Duodenal mucosa (tissue), 2 donors: ENCODE measurements around the gene DCAF10.

Experiments
- H3K27ac ChIP-seq: one replicate; pipeline ENCODE4 v1.7.0; 2013; ENCODE audit warnings: low read depth, low read length
- H3K27me3 ChIP-seq, 2 donors: one replicate each; pipeline ENCODE4 v1.7.0; 2013; ENCODE audit warnings: low read length in 2 of 2, control low read depth in 1 of 2; ENCODE audit not compliant: insufficient read depth in 2 of 2, control insufficient read depth in 1 of 2
- H3K36me3 ChIP-seq, 2 donors: one replicate each; pipeline ENCODE4 v1.7.0; 2013; ENCODE audit warnings: low read length in 2 of 2, control low read depth in 1 of 2; ENCODE audit not compliant: insufficient read depth in 2 of 2, control insufficient read depth in 1 of 2
- H3K4me1 ChIP-seq, 2 donors: one replicate each; pipeline ENCODE4 v1.7.0; 2013; ENCODE audit warnings: low read length in 2 of 2, control low read depth in 1 of 2; ENCODE audit not compliant: insufficient read depth in 2 of 2, control insufficient read depth in 1 of 2
- H3K4me3 ChIP-seq, 2 donors: one replicate each; pipeline ENCODE4 v1.7.0; 2013; ENCODE audit warnings: low read length in 2 of 2, low read depth in 1 of 2
- H3K9ac ChIP-seq, 2 donors: one replicate each; pipeline ENCODE4 v1.7.0; 2013; ENCODE audit warnings: low read length in 2 of 2, low read depth in 1 of 2
- H3K9me3 ChIP-seq, 2 donors: one replicate each; pipeline ENCODE4 v1.7.0; 2013; ENCODE audit warnings: low read length in 2 of 2, control low read depth in 1 of 2; ENCODE audit not compliant: control insufficient read depth in 1 of 2

DCAF10 gene

GRCh38 chr9:37892063-37892462 is 91.5 kb downstream of the DCAF10 start:
- peaks cover 21 to 49% of the 10 kb centered on the region in 2 donors for H3K36me3 ChIP-seq
- H3K9ac ChIP-seq: no peak overlapping the region
- no peaks in the 10 kb centered on the region for H3K9me3 ChIP-seq
- no peak overlapping the region for H3K4me3 ChIP-seq
- no peaks in the 10 kb centered on the region for H3K27me3 ChIP-seq
- H3K4me1 ChIP-seq: no peaks in the 10 kb centered on the region
- H3K27ac ChIP-seq: no peak overlapping the region

GRCh38 chr9:37897665-37898064 is 97.1 kb downstream of the DCAF10 start:
- Histone ChIP-seq H3K4me1 (peaks cover 7% of the 10 kb centered on the region in 2 donors), H3K9me3 (no peaks in the 10 kb centered on the region), H3K27me3 (no peaks in the 10 kb centered on the region), H3K27ac (no peak overlapping the region), H3K9ac (no peak overlapping the region), H3K36me3 (peaks cover 28 to 52% of the 10 kb centered on the region in 2 donors), H3K4me3 (no peak overlapping the region)

- Histone ChIP-seq H3K4me1 (peaks cover 13 to 14% of the 10 kb centered on the region in 2 donors), H3K9me3 (no peaks in the 10 kb centered on the region), H3K27me3 (no peaks in the 10 kb centered on the region), H3K27ac (no peak overlapping the region), H3K36me3 (peaks cover 19 to 41% of the 10 kb centered on the region in 2 donors), H3K4me3 (no peak overlapping the region), H3K9ac (no peak overlapping the region)
Observed at GRCh38 chr9:37899041-37899440, 98.4 kb downstream of the DCAF10 start.

GRCh38 chr9:37902131-37902530 is 101.5 kb downstream of the DCAF10 start:
- Histone ChIP-seq H3K4me1 (peaks cover 21 to 24% of the 10 kb centered on the region in 2 donors), H3K4me3 (peak overlapping the region; percentile 86 to 94), H3K27ac (no peak overlapping the region), H3K36me3 (peaks cover 8 to 17% of the 10 kb centered on the region in 2 donors), H3K9me3 (no peaks in the 10 kb centered on the region), H3K27me3 (no peaks in the 10 kb centered on the region), H3K9ac (no peak overlapping the region)

GRCh38 chr9:37902796-37903646 is 102.4 kb downstream of the DCAF10 start:
- peak overlapping the region; percentile 91 for H3K27ac ChIP-seq
- H3K9me3 ChIP-seq: no peaks in the 10 kb centered on the region
- H3K4me3 ChIP-seq: peak overlapping the region; percentile 86 to 94
- peak overlapping the region; percentile 74 to 88 for H3K9ac ChIP-seq
- H3K4me1 ChIP-seq: peaks cover 21 to 24% of the 10 kb centered on the region in 2 donors
- no peaks in the 10 kb centered on the region for H3K27me3 ChIP-seq
- H3K36me3 ChIP-seq: peaks cover 4 to 11% of the 10 kb centered on the region in 2 donors

- H3K9ac ChIP-seq: peak within 1 kb of the TSS; percentile 74 to 88
- no peaks in the 10 kb centered on the region for H3K9me3 ChIP-seq
- peaks cover 21 to 24% of the 10 kb centered on the region in 2 donors for H3K4me1 ChIP-seq
- H3K27ac ChIP-seq: peak within 1 kb of the TSS; percentile 91
- peaks cover 2 to 7% of the 10 kb centered on the region in 2 donors for H3K36me3 ChIP-seq
- peak within 1 kb of the TSS; percentile 86 to 94 for H3K4me3 ChIP-seq
- H3K27me3 ChIP-seq: no peaks in the 10 kb centered on the region
Observed at GRCh38 chr9:37903647-37904444, 103.2 kb downstream of the DCAF10 start, which contains the start of gene SLC25A51. Gene SLC25A51 (minus strand): TSS chr9:37904127. CDS start chr9:37888550, 15,577 bp downstream.

GRCh38 chr9:37904445-37905130 is 104.0 kb downstream of the DCAF10 start:
- H3K9ac ChIP-seq: peak overlapping the region; percentile 74 to 88
- H3K27me3 ChIP-seq: no peaks in the 10 kb centered on the region
- no peaks in the 10 kb centered on the region for H3K36me3 ChIP-seq
- peak overlapping the region; percentile 91 for H3K27ac ChIP-seq
- H3K4me3 ChIP-seq: peak overlapping the region; percentile 86 to 94
- H3K4me1 ChIP-seq: peaks cover 21 to 24% of the 10 kb centered on the region in 2 donors
- H3K9me3 ChIP-seq: no peaks in the 10 kb centered on the region

GRCh38 chr9:37905131-37905505 is 104.5 kb downstream of the DCAF10 start:
- H3K4me3 ChIP-seq: peak overlapping the region; percentile 86 to 94
- H3K9ac ChIP-seq: peak overlapping the region in 1 of 2 donors; percentile 74
- no peak overlapping the region for H3K27ac ChIP-seq

GRCh38 chr9:37905776-37906175 is 105.2 kb downstream of the DCAF10 start:
- no peaks in the 10 kb centered on the region for H3K36me3 ChIP-seq
- H3K27ac ChIP-seq: no peak overlapping the region
- H3K27me3 ChIP-seq: no peaks in the 10 kb centered on the region
- H3K4me1 ChIP-seq: peaks cover 21 to 24% of the 10 kb centered on the region in 2 donors
- H3K9me3 ChIP-seq: no peaks in the 10 kb centered on the region
- H3K9ac ChIP-seq: no peak overlapping the region
- no peak overlapping the region for H3K4me3 ChIP-seq

More at GRCh38 chr9:37905131-37905505, 104.5 kb downstream of the DCAF10 start:
- Histone ChIP-seq H3K36me3 (no peaks in the 10 kb centered on the region), H3K4me1 (peaks cover 21 to 24% of the 10 kb centered on the region in 2 donors), H3K9me3 (no peaks in the 10 kb centered on the region), H3K27me3 (no peaks in the 10 kb centered on the region)
